ENCODE data around the gene COL11A1.

Gene COL11A1

DNA sequence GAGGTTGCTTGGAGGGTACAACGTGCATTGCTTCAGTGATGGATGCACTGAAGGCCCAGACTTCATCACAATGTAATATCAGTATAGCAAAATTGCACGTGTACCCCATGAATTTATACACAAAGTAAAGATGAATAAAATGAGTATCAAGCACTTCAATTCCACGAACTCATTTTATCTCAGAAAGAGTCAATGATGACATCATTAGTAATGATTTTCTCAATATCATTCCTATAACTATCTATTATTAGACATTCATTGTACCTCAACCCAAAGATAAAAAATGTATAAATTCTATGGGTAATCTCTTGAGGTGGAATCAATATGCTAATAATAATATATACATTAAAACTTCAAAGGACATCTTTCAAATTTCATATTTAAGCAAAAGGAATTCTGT lies 208.4 kb downstream of the COL11A1 start:
- DNase-seq (ENCODE audit: low read depth): no peak

GRCh38 chr1:102897557-102897956 lies 210.8 kb downstream of the COL11A1 start:
- DNase-seq (ENCODE audit: low read depth): no peak

- DNase-seq (ENCODE audit: low read depth): no peak
Measured at GRCh38 chr1:102896771-102897170, 211.6 kb downstream of the COL11A1 start.

- DNase-seq (ENCODE audit: low read depth): no peak
Measured at GRCh38 chr1:102896286-102896685, 212.0 kb downstream of the COL11A1 start.

- no peak for DNase-seq (ENCODE audit: low read depth)
Measured at GRCh38 chr1:102891868-102892625, 216.3 kb downstream of the COL11A1 start.

DNA sequence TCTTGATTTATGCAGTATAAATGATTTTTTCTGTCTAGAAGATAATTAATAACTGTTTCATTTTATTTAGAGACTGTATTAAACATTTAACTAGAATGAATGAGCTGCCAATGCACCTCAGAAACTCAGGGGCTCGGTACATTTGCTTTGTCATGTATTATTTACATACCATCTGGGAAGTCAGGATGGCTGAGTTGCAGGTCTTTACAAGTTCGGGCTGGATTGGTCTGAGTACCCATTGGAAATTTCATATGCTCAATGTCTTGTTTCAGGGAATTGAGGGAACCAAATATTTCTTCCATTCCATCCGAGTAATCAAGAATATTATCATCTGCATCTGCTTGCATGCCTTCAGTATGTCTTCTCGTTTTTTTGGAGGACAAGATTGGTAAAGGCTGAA lies 221.7 kb downstream of the COL11A1 start:
- DNase-seq (ENCODE audit: low read depth): no peak

GRCh38 chr1:102884238-102884637 lies 224.1 kb downstream of the COL11A1 start:
- no peak for DNase-seq (ENCODE audit: low read depth)

DNA sequence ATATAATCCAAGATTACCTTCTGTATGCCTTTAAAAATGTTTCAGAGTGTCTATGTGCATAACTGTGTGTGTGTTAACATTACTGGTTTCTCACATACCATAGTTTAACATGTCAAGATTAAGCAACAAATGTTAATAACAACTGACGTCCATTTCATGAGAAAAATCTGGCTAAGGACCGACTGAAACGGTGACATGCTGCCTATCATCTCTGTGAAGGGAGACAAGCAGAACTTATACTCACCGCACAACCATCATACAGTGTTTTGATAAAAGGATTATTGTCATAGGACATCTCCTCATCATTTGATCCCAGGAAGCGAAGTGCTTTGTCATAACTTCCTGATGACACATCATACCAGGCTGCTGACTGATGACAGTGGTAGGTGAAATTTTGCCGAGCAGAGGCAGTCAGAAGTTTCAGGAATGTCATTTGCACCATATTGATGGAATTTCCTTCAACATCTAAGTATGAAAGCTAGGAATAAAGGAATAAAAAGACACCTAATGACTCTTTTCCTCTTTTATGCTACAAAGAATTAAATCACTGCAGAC lies 228.8 kb downstream of the COL11A1 start:
- DNase-seq (ENCODE audit: low read depth): no peak

GRCh38 chr1:102875756-102876155 lies 232.6 kb downstream of the COL11A1 start:
- DNase-seq (ENCODE audit: low read depth): no peak

DNA sequence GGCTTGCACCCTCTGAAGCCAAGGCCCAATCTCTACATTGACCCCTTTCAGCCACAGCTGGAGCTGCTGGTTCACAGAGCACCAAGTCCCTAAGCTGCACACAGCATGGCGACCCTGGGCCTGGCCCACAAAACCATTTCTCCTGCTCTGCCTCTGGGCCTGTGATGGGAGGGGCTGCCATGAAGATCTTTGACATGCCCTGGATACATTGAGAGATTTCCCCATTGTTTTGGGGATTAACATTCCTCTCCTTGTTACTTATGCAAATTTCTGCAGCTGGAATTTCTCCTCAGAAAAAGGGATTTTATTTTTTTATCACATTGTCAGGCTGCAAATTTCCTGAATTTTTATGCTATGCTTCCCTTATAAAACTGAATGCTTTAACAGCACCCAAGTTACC lies 235.8 kb downstream of the COL11A1 start:
- DNase-seq (ENCODE audit: low read depth): no peak

DNA sequence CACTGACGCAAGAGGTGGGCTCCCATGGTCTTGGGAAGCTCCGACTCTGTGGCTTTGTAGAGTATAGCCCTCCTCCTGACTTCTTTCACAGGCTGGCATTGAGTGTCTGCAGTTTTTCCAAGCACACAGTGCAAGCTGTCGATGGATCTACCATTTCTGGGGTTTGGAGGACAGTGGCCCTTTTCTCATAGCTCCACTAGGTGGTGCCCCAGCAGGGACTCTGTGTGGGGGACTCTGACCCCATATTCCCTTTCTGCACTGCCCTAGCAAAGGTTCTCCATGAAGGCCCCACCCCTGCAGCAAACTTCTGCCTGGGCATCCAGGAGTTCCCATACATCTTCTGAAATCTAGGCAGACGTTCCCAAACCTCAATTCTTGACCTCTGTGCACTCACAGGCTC lies 236.2 kb downstream of the COL11A1 start:
- DNase-seq (ENCODE audit: low read depth): no peak

DNA sequence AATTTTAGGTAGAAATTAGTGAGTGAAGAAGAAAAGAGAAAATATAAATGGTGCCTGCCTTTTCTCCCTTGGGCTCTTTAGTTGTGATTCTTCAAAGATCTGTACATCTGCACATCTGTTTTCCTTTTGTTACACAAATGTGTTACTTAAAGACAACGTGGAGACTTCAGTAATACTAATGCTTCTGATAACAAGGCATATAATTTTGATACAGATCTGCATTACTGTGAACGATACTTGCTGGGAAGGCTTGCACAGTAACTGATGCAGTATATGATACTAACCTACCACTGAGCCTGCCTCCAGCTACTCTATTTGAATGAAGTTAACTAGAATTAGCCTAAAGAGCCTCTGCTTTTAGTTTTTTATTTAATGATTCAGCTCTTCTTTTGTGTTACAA lies 244.6 kb downstream of the COL11A1 start:
- no peak for DNase-seq (ENCODE audit: low read depth)

DNA sequence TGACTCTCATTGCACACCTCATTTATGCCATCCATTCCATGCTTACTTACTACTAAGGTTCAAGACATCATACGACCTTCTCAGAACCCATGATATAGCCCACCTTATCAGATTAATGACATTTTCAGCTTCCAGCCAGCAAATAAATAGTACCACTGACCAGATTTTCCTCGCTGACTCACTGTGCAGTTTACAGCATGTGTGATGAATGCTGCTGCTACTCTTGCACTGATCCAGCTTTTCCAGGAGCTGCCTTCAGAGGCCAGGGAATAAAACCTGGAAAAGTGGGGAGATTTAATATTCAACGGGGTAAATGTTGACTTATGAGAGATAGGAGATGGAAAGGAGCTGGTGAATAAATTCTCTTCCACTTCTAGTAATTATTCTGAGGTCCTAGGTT lies 247.1 kb downstream of the COL11A1 start:
- no peak for DNase-seq (ENCODE audit: low read depth)

DNA sequence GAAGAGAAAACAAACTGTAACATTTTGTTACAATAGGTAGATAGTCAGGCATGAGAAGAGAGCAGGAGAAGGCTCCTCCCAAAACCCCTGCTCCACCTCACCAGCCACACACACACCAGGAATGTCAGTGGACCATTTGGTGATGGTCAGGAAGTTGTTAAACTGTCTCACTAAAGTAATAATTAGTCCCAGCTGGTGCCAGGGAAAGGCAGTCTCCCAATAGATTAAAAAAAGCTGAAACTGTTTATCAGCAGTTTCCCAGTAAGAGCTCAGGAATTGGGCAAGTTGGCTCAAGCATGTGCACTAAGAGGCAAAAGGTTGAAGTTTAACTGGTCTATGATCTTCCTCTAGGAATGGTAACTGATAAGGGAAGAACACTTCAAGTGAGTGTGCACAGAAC lies 249.6 kb downstream of the COL11A1 start:
- DNase-seq (ENCODE audit: low read depth): no peak

- no peak for DNase-seq (ENCODE audit: low read depth)
Measured at GRCh38 chr1:102857251-102857650, 251.1 kb downstream of the COL11A1 start.

GRCh38 chr1:102853701-102854187 lies 254.6 kb downstream of the COL11A1 start:
- no peak for DNase-seq (ENCODE audit: low read depth)

DNA sequence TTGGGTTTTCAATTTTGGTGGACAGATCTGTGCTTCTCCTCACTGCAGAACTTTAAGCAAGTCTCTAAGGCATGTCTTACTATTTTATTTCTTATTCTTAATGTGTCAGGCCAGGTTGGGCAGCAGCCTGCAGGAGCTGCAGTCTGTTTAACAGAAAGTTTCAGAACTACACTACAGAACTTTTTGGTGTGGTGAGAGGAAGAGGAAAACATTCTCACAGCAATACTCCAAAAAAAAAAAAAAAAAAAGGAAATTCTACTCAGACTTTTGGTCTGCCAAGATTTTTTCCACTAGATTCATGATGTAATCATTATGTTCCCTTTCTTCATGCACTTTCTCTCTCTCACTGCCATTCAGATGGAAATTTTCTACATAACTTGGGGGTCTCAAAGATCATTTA lies 255.2 kb downstream of the COL11A1 start:
- DNase-seq (ENCODE audit: low read depth): no peak

DNA sequence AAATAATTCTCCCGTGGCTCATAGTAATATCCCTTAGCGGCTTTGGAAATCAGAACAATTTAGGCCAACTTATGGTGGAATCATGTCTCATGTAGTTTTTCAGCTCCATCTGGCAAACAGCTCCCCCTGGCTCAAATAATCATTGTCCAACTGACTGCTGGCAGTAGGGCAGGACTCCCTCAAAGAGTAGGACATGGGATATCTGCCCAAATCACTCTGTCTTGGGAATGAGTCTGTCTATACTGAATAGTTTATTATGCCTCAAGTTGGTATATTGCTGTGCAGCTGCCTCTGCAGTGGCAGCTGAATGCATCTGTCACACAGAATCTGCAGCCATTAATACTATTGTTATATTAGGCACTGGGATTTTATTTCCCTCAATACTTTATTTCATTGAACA lies 255.7 kb downstream of the COL11A1 start:
- no peak for DNase-seq (ENCODE audit: low read depth)

GRCh38 chr1:102851616-102852015 lies 256.7 kb downstream of the COL11A1 start:
- DNase-seq (ENCODE audit: low read depth): no peak

DNA sequence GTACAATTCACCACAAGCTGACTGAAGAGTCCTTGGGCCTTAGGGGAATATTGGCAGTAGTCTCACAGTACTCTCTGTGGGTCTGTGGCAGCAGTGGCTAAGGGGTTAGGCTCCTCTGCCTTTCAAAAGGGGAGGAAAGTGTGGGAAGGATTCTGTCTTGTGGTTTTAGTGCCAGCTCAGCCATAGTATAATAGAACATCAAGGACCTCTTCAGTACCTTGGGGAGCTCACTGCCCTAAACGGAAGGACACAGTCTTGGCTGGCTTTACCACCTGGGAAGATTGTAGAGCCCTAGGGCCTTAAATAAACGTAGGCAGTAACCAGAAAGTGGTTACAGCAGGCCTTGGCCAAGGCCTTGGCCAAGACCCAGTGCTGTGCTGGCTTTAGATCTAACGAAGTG lies 265.7 kb downstream of the COL11A1 start:
- DNase-seq (ENCODE audit: low read depth): no peak

DNA sequence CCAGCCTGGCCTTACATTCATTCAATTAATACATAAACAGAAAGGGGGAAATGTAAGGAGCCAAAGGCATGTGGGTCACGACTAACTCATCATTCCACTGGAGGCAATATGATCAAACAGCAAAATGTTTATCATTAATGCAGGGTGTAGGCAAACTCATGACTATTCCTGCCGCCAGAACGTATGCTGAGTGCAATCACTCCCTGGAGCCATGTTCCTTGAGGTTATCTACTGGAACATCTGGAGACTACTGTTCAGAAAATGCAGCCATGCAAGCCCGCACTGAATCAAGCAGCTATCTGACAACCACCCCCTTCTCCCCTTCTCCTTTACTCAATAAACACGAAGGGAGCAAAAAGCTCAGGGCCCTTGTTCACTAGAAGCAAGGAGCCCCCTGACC lies 267.6 kb downstream of the COL11A1 start:
- no peak for DNase-seq (ENCODE audit: low read depth)

DNA sequence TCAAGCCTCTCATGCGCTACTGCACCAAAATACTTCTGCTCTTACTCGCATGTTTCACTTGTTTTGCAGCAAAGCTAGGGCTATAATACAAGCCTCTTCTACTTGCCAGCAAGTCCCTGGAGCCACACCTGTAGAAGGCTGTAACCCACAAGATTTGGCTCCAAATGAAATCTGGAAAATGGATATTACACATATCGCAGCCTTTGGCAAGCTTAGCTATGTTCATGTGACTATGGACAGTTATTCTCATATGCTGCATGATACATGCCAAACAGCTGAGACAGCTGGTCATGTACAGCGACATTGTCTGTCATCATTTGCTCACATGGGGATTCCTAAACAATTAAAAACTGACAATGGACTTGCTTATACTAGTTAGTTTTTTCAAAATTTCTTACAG lies 270.3 kb downstream of the COL11A1 start:
- DNase-seq (ENCODE audit: low read depth): no peak

GRCh38 chr1:102837551-102837950 lies 270.8 kb downstream of the COL11A1 start:
- DNase-seq (ENCODE audit: low read depth): no peak

DNA sequence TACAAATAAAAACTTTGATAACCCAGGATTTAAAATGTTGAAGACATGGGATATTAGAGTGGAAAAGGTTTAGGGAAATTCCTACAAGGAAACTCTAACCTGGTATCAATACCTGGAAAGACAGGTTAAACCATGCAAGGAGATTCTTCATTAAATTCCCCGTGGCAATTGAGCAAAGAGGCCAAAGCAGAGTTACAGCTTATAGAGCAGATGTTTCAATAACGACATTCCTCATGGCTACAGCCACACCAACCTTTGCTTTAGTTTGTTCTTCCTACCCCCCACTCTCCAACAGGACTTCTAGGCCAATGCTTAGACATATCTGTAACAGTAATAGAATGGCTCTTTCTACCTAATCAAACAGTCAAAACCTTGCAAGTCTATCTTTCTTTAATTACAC lies 271.3 kb downstream of the COL11A1 start:
- DNase-seq (ENCODE audit: low read depth): no peak

All from CMK (cell line).